ENCODE data around the gene CEP104. TPM values are rescaled to one million over a fixed set of nuclear protein-coding genes. Genes with fewer than 3 reads are reported as not detected.

Gene CEP104
- polyA plus RNA-seq: 10 to 100 TPM in 2 of 3 donors, 1 to 10 TPM in 1; 2.5 to 32.7 (median 18.2) TPM

GRCh38 chr1:3856923-3857790, at the start of gene CEP104, which contains the start of gene DFFB:
Gene CEP104 (minus strand): TSS chr1:3857211. CDS start chr1:3852407, 4,804 bp downstream.
Gene DFFB (plus strand): TSS chr1:3857476. CDS start chr1:3857604, 128 bp downstream.
- peak within 1 kb of the TSS; percentile 80 to 94 (median 92) for H3K27ac Mint-ChIP-seq
- H3K36me3 Mint-ChIP-seq: no peaks in the 10 kb centered on the region
- H3K9me3 Mint-ChIP-seq: no peaks in the 10 kb centered on the region
- H3K4me1 Mint-ChIP-seq: peaks cover 31 to 48% of the 10 kb centered on the region in 2 donors
- peaks cover 0 to 12% (median 0%) of the 10 kb centered on the region in 3 donors for H3K27me3 Mint-ChIP-seq (ENCODE audit: low read depth in 3 of 3)
- peak within 1 kb of the TSS; percentile 90 to 96 (median 96) for H3K4me3 Mint-ChIP-seq
- peak; percentile 95 to 97 (median 95) for DNase-seq

- no peaks in the 10 kb centered on the region for H3K36me3 Mint-ChIP-seq
- H3K4me1 Mint-ChIP-seq: peaks cover 0 to 22% of the 10 kb centered on the region in 2 donors
- no peak overlapping the region for H3K4me3 Mint-ChIP-seq
- peaks cover 0 to 7% (median 2%) of the 10 kb centered on the region in 3 donors for H3K27me3 Mint-ChIP-seq (ENCODE audit: low read depth in 3 of 3)
- H3K9me3 Mint-ChIP-seq: no peaks in the 10 kb centered on the region
- peak overlapping the region in 1 of 6 donors; percentile 19 for H3K27ac Mint-ChIP-seq
- DNase-seq: no peak
Observed at GRCh38 chr1:3906672-3907020, 49.6 kb upstream of the CEP104 start.

- Mint-ChIP-seq H3K9me3 (no peaks in the 10 kb centered on the region), H3K4me1 (peaks cover 0 to 26% of the 10 kb centered on the region in 2 donors), H3K36me3 (no peaks in the 10 kb centered on the region), H3K4me3 (no peak overlapping the region), H3K27ac (peak overlapping the region in 3 of 6 donors; percentile 19 to 20 (median 19)), H3K27me3 (ENCODE audit: low read depth in 3 of 3) (peaks cover 0 to 7% (median 2%) of the 10 kb centered on the region in 3 donors)
- no peak for DNase-seq
Observed at GRCh38 chr1:3905953-3906671, 49.1 kb upstream of the CEP104 start.

- H3K27ac Mint-ChIP-seq: peak overlapping the region in 2 of 6 donors; percentile 19 to 20
- H3K4me1 Mint-ChIP-seq: peaks cover 0 to 25% of the 10 kb centered on the region in 2 donors
- H3K9me3 Mint-ChIP-seq: no peaks in the 10 kb centered on the region
- H3K4me3 Mint-ChIP-seq: no peak overlapping the region
- H3K27me3 Mint-ChIP-seq (ENCODE audit: low read depth in 3 of 3): peaks cover under 1 to 11% (median 4%) of the 10 kb centered on the region in 3 donors
- H3K36me3 Mint-ChIP-seq: no peaks in the 10 kb centered on the region
- no peak for DNase-seq
Observed at GRCh38 chr1:3905266-3905952, 48.4 kb upstream of the CEP104 start.

GRCh38 chr1:3904843-3905185, 47.8 kb upstream of the CEP104 start:
- peak overlapping the region in 2 of 5 donors; percentile 3 to 14 for H3K4me3 Mint-ChIP-seq
- DNase-seq: no peak
- no peaks in the 10 kb centered on the region for H3K36me3 Mint-ChIP-seq
- no peak overlapping the region for H3K27ac Mint-ChIP-seq
- H3K9me3 Mint-ChIP-seq: no peaks in the 10 kb centered on the region
- peaks cover 0 to 25% of the 10 kb centered on the region in 2 donors for H3K4me1 Mint-ChIP-seq
- peaks cover 5 to 14% (median 9%) of the 10 kb centered on the region in 3 donors for H3K27me3 Mint-ChIP-seq (ENCODE audit: low read depth in 3 of 3)

- H3K27me3 Mint-ChIP-seq (ENCODE audit: low read depth in 3 of 3): peaks cover 5 to 17% (median 9%) of the 10 kb centered on the region in 3 donors
- DNase-seq: no peak
- peaks cover 3 to 28% of the 10 kb centered on the region in 2 donors for H3K4me1 Mint-ChIP-seq
Observed at GRCh38 chr1:3904006-3904842, 47.2 kb upstream of the CEP104 start.

GRCh38 chr1:3903141-3904005, 46.4 kb upstream of the CEP104 start:
- peak overlapping the region in 4 of 5 donors; percentile 68 to 91 (median 71) for H3K4me3 Mint-ChIP-seq
- peaks cover 5 to 17% (median 9%) of the 10 kb centered on the region in 3 donors for H3K27me3 Mint-ChIP-seq (ENCODE audit: low read depth in 3 of 3)
- H3K4me1 Mint-ChIP-seq: peaks cover 12 to 36% of the 10 kb centered on the region in 2 donors
- H3K36me3 Mint-ChIP-seq: no peaks in the 10 kb centered on the region
- peaks cover 0 to 3% (median 0%) of the 10 kb centered on the region in 6 donors for H3K9me3 Mint-ChIP-seq
- peak overlapping the region in 5 of 6 donors; percentile 82 to 96 (median 89) for H3K27ac Mint-ChIP-seq
- peak in 2 of 3 donors; percentile 45 to 69 for DNase-seq

More at GRCh38 chr1:3904006-3904842, 47.2 kb upstream of the CEP104 start:
- Mint-ChIP-seq H3K9me3 (no peaks in the 10 kb centered on the region), H3K4me3 (peak overlapping the region in 4 of 5 donors; percentile 14 to 91 (median 71)), H3K36me3 (no peaks in the 10 kb centered on the region), H3K27ac (peak overlapping the region in 4 of 6 donors; percentile 88 to 96 (median 92))

GRCh38 chr1:3902571-3903091, 45.6 kb upstream of the CEP104 start:
- DNase-seq: no peak
- Mint-ChIP-seq H3K36me3 (peaks cover 0 to 5% (median 0%) of the 10 kb centered on the region in 3 donors), H3K4me1 (peaks cover 19 to 43% of the 10 kb centered on the region in 2 donors), H3K9me3 (peaks cover 0 to 8% (median 0%) of the 10 kb centered on the region in 6 donors), H3K27ac (peak overlapping the region in 5 of 6 donors; percentile 13 to 96 (median 88)), H3K27me3 (ENCODE audit: low read depth in 3 of 3) (peaks cover 5 to 19% (median 9%) of the 10 kb centered on the region in 3 donors), H3K4me3 (peak overlapping the region; percentile 30 to 91 (median 71))

- H3K4me3 Mint-ChIP-seq: peak overlapping the region; percentile 30 to 98 (median 87)
- peaks cover 24 to 48% of the 10 kb centered on the region in 2 donors for H3K4me1 Mint-ChIP-seq
- peaks cover 3 to 8% (median 4%) of the 10 kb centered on the region in 6 donors for H3K9me3 Mint-ChIP-seq
- no peak for DNase-seq
- peaks cover 3 to 9% (median 4%) of the 10 kb centered on the region in 3 donors for H3K36me3 Mint-ChIP-seq
- peak overlapping the region in 4 of 6 donors; percentile 13 to 96 (median 67) for H3K27ac Mint-ChIP-seq
- H3K27me3 Mint-ChIP-seq (ENCODE audit: low read depth in 3 of 3): peaks cover 5 to 22% (median 9%) of the 10 kb centered on the region in 3 donors
Observed at GRCh38 chr1:3902111-3902511, 45.1 kb upstream of the CEP104 start.

GRCh38 chr1:3900969-3901529, 44.0 kb upstream of the CEP104 start:
- H3K27me3 Mint-ChIP-seq (ENCODE audit: low read depth in 3 of 3): peaks cover 5 to 23% (median 9%) of the 10 kb centered on the region in 3 donors
- DNase-seq: peak; percentile 92 to 94 (median 93)
- H3K27ac Mint-ChIP-seq: peak overlapping the region; percentile 89 to 98 (median 95)
- H3K9me3 Mint-ChIP-seq: peaks cover 3 to 8% (median 5%) of the 10 kb centered on the region in 6 donors
- peaks cover 4 to 9% (median 4%) of the 10 kb centered on the region in 3 donors for H3K36me3 Mint-ChIP-seq
- peak overlapping the region; percentile 87 to 98 (median 95) for H3K4me3 Mint-ChIP-seq
- H3K4me1 Mint-ChIP-seq: peaks cover 35 to 58% of the 10 kb centered on the region in 2 donors

Measured in immature natural killer cell (primary cell).